HG02588 (cell line): Measurements from ENCODE around the gene EVPL.
A peak's percentile ranks its signal among the peaks of the same experiment; 100 is the strongest.
"Not testable (repeated sequence)": the region's sequence is repeated elsewhere in the genome, so short reads cannot be mapped to it uniquely, and the experiment has no call there.

Experiments
- ATAC-seq: cut with Tn5 transposase; IDR thresholded peaks from one replicate; pipeline ENCODE4 v1.9.1; 2021; ENCODE audit warnings: mild to moderate bottlenecking, moderate library complexity; ENCODE audit not compliant: unreplicated experiment

Gene EVPL

GRCh38 chr17:76027159-76027839 is at the start of gene EVPL:
Gene EVPL, minus strand, starts transcription at chr17:76027306. Its CDS starts 108 bp downstream, at chr17:76027198.
- ATAC-seq, result no peak

GRCh38 chr17:76076146-76076764 is 49.1 kb upstream of the EVPL start:
- ATAC-seq, result no peak

- ATAC-seq, result no peak
These were observed 48.4 kb upstream of the EVPL start for GRCh38 chr17:76075364-76076145.

GRCh38 chr17:76074390-76075363 is 47.6 kb upstream of the EVPL start, which contains the start of gene GALR2:
Gene GALR2, plus strand, starts transcription at chr17:76074781. Its CDS starts 103 bp downstream, at chr17:76074884.
- no peak for ATAC-seq

GRCh38 chr17:76072148-76072858 is 45.2 kb upstream of the EVPL start, which contains the start of gene SRP68:
Gene SRP68, minus strand, starts transcription at chr17:76072517. Its CDS starts 26 bp downstream, at chr17:76072491.
- peak; percentile 83 for ATAC-seq

- ATAC-seq, result no peak
These were observed 44.5 kb upstream of the EVPL start for GRCh38 chr17:76071531-76072147.

GRCh38 chr17:76065775-76066174 is 38.7 kb upstream of the EVPL start:
- ATAC-seq, result no peak

DNA sequence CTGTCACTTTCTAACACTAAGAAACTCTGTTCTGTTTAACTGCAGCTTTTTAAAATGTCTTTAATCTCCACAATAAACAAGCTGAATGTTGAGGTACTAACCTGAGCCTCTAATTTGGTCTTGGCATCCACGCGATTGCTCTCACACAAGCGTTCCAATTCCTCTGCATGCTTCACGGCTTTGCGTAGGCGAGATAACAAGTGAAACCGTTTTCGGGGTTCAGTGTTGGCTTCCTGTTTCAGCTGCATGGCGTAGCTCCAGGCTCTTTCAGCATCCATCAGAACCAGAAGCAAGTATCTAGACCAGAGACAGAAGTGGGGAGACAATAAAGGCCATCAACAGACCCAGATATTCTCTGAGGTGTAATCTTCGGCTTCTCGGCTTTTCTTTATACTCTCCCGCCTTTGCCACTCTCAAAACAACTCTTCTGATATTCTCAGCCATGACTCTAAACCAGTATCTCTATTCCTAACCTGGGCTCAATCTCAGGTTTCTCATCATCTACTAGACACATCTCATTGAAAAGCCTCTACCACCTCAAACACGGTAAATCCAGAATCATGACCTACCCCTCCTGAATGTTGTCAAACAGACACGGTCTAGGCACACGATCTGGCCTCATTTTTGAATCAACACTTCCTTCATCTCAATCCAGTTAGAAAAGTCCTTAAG is 36.9 kb upstream of the EVPL start:
- ATAC-seq, result no peak

- ATAC-seq, result not testable (repeated sequence)
These were observed 31.2 kb upstream of the EVPL start for GRCh38 chr17:76058264-76058663.

- ATAC-seq, result no peak
These were observed 29.8 kb upstream of the EVPL start for GRCh38 chr17:76056882-76057281.

DNA sequence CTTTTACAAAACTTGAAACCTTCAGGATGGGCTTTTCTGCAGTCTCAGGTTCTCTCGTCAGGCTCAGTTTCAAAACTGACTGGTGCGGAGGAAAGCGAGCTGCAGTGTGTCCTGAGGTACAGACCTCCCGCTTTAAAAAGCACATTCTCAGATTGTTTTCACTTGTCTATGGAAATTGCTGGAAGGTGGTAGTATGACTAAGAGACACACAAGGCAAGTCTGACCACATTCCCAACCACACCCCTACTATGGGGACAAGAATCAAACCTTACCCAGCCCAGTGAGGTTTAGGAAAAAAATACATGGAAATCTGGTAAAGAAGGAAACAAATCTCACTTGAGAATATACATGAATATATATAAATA is 27.0 kb upstream of the EVPL start:
- no peak for ATAC-seq

GRCh38 chr17:76053246-76054111 is 26.4 kb upstream of the EVPL start:
- no peak for ATAC-seq

DNA sequence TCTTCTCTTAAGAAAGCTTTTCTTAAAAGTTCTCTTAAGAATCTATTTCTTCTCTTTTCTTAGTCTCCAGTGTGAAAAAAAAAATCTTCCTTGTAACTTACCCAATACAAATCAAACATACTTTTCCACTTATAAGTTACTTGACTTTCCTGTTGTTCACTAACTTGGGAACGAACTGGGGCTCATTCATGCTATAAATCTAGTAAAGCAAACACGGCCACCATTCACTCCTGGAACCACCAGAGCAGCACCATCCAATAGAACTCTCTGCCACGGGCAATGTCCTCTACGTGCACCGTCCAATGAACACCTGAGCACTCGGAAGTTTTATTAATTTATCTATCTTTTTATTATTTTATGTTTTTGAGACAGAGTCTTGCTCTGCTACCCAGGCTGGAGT is 24.5 kb upstream of the EVPL start:
- ATAC-seq, result no peak

- no peak for ATAC-seq
These were observed 23.7 kb upstream of the EVPL start for GRCh38 chr17:76050538-76051467.

GRCh38 chr17:76049836-76050537 is 22.9 kb upstream of the EVPL start:
- no peak for ATAC-seq

DNA sequence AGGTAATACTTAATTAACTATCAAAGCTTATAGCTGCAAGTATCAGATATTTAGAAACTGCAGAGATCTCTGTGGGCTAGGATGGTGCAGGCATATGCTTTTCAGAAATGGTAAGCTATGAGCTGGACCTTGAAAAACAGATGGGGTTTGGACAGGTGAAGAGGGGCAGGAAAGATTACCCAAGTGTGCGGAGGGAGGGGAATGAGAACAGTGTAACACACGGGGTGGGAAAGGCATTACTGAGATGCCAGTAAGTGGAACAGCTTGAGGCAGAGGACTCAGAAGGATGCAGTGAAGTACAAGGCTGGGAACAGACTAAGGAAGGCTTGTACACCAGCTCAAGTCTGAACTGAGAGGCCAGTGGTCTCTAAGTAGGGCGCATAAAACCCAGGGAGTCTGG is 22.1 kb upstream of the EVPL start:
- no peak for ATAC-seq
